Hematopoietic multipotent progenitor cell (in vitro differentiated cells): ENCODE data around the gene CREG1. TPM values are rescaled to one million over a fixed set of nuclear protein-coding genes. Genes with fewer than 3 reads are reported as not detected.
A peak's percentile ranks its signal among the peaks of the same experiment; 100 is the strongest.
"Not testable (repeated sequence)": the region's sequence is repeated elsewhere in the genome, so short reads cannot be mapped to it uniquely, and the experiment has no call there.

Experiments used
- DNase-seq, 3 donors: peaks; one replicate each; pipeline ENCODE4 v3.0.0-alpha.2; 2011 to 2015; ENCODE audit warnings: low read depth in 2 of 3, low spot score in 2 of 3
- total RNA-seq: library from RNA; depleted of rRNA; stranded (reverse); fragments of >200 nt; gene quantifications from one replicate; pipeline ENCODE4 v1.2.3, GENCODE V29; 2012

The CREG1 gene
- total RNA-seq, result 140 TPM

DNA sequence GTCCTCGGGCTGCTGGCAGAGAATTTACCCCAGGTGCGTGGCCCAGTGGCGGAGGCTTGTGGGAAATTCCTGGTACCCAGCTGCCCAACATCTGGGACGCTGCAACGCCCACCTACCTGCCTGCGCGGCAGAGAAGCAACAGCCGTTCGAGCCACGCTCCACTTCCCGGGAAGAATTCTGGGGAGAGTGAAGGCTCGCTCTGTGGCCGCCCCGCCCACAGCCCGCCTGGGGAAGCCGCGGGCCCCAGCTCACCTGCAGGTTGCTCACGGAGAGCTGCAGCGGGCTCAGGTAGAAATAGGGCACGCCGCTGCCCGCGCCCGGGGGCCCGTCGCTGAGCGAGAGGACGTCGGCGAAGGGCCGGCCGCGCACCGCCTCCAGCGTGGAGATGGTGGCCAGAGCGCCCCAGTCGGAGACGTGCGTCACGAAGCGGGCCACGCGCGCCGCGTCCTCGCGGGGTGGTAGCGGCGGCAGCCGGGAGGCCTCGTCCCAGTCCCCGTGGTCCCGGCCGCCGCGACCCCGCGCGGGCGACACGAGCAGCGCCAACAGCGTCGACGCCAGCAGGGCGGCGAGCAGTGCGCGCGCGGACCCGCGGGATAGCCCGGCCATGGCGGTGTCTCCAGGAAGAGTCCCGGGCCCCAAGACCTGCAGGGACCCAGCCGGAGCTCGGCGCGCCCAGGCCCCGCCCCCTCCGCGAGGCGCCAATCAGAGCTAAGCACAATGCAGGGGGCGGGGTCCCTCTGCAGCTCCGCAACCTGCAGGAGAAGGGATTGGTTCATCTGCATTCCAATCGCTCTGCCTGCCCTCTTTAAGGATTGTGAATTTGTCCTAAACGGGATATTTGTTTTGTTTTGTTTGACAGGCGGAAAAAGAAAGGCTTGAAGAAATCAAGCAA, at the start of gene CREG1:
TSS of gene CREG1 (minus strand) at position 627 of the 892 bp plus-strand sequence.
- DNase-seq, result peak; percentile 83 to 94 (median 94)

DNA sequence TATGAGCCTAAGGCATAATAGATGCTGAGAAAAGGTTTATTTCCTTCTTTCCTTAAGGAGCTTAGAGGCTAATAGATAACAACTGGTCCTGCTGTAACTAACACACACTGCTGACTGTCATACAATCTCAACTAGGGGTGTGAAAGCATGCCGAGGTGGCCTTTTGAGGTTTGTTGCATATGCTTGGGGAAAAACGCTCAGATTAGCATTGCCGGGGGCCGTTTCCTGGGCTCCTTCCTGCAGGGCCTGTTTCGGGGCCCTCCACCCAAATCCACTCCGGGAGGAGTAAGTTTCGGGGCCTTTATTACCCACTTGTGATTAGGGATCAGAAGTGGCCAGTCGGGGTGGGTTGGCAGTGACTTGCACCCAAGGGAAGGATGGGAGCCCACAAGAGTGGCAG, 49.3 kb upstream of the CREG1 start:
- DNase-seq, result no peak

DNA sequence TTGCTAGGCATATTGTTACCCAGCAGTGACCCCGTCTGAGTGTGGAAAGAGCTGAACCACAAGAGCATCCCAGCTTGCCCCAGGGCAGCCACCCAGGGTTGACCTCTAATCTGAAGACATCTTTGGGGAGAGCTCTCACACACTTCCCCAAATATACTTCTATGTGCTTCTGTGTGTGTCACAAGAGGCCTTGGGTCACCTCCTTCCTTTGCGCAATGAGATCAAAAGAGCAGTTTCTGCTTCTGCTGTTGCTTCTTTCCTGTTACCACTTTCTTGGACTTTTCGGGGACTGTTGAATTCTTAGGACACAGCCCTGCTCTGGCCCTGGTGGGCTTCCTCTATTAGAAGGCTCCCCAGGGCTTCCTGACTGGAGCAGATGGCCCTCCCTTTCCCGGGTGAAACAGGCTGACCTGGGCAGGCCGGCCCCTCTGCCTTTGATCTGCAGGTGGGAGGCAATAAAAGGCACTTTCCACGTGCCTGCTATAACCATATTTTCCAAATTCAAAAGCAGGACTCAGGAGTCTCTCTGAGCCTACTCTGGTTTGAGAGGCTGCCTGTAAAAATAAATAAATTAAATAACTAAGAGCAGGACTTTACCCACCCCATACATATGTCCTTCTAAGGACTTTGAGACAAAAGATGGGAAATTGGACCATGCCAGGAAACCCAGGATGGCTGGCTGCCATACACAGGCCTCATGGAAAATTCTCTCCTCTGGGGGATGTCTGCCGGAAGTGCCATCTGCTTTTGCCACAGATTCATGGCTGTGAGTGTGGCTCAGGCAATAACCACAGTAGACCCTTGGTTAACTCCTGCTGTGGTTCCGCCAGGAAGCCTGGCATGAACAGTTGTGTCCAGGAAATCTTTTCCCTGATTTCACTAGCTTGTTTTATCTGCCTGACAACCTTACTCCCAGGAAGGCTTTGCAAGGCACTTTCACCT, 48.2 kb upstream of the CREG1 start:
- peak in 2 of 3 donors; percentile 57 to 72 for DNase-seq

DNA sequence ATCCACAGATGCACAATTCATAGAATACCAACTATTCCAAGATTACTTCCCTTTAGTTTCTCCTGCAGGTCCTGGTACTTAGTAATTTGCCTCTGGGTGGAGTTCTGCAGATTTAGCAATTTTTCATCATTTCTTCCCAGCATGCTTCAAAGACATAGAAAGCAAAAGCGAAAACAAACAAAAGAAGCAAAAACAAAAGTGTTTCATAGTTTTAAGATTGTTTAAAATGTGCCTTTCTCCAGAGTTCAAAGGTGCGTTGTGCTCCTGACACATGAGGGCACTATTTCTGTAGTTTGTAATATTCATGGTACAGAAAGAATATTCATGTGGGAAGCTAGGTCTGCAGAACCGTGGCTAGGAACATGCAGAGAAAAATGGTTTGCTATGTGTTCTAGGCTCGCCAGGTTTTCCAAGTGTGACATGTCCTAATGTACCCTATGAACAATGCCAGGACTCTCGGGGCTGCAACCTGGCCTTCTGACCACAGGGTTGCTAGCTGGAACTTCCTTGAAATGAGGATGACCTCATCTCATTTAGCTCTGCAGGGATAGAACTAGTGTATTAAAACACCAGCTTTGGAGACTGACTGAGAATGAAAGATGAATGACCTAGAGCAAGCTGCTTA, 46.5 kb upstream of the CREG1 start:
- DNase-seq, result peak in 2 of 3 donors; percentile 50 to 82

- no peak for DNase-seq
Observed at GRCh38 chr1:167594822-167595221, 41.3 kb upstream of the CREG1 start.

DNA sequence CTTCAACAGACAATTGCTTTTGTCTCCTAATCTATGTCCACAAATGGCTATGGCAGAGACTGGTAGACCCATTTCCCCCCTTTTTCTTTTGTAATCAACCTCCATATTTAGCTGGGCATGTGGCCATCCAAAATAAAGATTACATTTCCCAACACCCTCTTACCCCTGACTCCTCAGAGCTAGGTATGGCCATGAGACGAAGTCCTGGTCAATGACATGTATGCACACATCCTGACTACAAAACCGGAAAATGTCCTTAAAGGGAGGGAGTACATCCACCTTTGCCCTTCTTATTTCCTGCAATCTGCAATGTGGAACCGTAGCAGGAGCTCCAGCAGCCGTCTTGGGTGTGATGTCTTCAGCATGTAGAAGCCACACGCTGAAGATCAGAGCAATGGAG, 40.3 kb upstream of the CREG1 start:
- DNase-seq, result no peak

GRCh38 chr1:167592475-167592874, 38.9 kb upstream of the CREG1 start:
- no peak for DNase-seq

- no peak for DNase-seq
Observed at GRCh38 chr1:167588361-167588760, 34.8 kb upstream of the CREG1 start.

GRCh38 chr1:167587872-167588271, 34.3 kb upstream of the CREG1 start:
- no peak for DNase-seq

DNA sequence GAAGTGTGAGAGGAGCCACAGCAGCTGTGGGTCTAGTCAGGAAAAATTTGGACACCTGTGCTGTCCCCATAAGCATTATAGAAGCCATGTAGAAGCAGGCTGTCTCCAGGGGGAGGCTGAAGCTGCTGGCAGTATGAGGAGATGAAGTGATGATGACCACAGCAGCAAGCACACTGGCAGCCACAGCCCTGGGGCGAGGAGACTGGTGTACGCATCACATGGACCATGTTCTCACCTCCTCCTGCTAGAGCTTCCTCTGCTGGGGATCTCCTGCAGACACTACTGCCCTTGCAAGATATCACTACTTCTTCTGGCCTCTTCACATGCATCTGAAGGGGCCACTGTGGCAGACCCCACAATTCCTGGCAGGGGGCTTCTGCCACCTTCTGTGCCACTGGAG, 33.8 kb upstream of the CREG1 start:
- no peak for DNase-seq

DNA sequence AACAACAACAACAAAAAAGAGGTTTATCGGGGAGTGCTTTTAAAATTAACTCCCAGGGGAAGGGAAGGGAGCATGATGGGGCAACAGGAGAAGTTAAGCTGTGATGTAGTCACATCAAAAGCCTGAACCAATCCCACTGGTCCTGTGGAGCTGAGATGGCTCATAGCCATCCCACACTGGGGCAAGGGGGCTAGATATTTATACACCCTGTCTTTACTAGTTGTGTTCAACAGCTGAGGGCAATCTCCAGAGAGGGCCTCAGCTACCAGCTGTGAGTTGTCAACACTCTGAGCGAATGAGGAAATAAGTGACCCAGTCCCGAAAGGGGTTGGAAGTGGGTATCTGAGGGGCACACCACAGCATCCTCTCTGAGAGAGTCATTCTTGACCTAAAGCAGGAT, 31.0 kb upstream of the CREG1 start:
- no peak for DNase-seq

DNA sequence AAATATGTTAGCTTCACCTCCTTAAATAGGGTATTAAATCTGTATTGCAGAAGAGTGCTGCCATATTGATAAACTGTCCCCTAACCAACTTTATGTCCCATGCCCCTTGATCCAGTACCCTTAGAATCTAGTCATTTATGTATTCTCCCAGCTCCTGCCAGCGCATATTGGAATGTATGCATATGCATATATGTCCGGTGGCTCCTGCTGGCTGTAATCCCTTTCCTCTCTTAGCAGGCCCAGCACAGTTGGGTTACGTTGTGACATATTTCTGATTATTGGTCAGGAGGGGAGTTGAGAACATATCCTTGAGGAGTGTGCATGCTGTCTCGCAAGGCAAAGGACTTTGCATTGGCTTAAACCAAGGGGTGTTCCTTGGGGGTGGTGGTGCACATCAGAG, 29.2 kb upstream of the CREG1 start:
- DNase-seq, result no peak

GRCh38 chr1:167582064-167582463, 28.5 kb upstream of the CREG1 start:
- DNase-seq, result no peak

GRCh38 chr1:167579986-167580385, 26.4 kb upstream of the CREG1 start:
- no peak for DNase-seq

GRCh38 chr1:167578939-167579521, 25.5 kb upstream of the CREG1 start:
- DNase-seq, result no peak

DNA sequence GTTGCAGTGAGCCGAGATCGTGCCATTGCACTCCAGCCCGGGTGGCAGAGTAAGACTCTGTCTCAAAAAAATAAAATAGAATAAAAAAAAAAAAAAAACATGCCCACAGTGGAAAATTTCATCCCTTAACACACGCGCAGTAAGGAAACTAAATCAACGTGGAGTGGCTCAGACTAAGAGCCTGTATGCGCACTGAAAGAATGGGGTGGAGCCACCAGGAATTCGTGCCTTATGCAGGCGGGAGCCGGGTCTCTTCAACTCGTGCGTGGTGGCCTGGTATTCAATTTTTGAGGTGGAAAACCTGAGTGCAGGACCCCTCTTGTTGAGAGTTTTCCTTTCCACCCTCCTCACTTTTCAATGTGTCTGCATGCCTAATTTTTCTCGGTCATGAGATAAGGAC, 22.1 kb upstream of the CREG1 start:
- no peak for DNase-seq

GRCh38 chr1:167573035-167573434, 19.5 kb upstream of the CREG1 start:
- no peak for DNase-seq

DNA sequence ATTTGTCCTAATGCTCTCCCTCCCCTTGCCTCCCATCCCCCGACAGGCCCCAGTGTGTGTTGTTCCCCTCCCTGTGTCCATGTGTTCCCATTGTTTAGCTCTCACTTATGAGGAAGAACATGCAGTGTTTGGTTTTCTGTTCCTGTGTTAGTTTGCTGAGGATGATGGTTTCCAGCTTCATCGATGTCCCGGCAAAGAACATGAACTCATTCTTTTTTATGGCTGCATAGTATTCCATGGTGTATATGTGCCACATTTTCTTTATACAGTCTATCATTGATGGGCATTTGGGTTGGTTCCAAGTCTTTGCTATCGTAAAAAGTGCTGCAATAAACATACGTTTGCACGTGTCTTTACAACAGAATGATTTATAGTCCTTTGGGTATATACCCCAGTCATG, 17.1 kb upstream of the CREG1 start:
- not testable (repeated sequence) for DNase-seq

- DNase-seq, result no peak
Observed at GRCh38 chr1:167567663-167568062, 14.1 kb upstream of the CREG1 start.

DNA sequence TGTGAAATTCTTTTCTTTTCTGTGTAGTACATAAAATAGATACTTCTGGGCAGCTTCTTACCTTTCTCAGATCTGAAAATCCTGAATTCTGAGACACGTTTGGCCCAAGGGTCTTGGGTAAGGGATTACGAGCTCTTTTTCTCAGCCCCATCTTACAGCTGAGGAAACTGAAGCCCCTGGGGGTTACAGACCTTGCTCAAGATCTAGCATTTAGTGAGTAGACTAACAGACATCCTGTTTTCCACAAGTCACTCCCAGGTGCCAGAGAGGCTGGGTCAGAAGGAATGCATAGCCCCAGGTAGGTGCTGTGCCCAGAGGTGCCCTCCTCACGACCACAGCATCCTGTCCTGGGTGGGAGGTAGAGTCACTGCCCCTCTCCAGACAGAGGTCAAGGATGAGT, 13.2 kb upstream of the CREG1 start:
- DNase-seq, result no peak

DNA sequence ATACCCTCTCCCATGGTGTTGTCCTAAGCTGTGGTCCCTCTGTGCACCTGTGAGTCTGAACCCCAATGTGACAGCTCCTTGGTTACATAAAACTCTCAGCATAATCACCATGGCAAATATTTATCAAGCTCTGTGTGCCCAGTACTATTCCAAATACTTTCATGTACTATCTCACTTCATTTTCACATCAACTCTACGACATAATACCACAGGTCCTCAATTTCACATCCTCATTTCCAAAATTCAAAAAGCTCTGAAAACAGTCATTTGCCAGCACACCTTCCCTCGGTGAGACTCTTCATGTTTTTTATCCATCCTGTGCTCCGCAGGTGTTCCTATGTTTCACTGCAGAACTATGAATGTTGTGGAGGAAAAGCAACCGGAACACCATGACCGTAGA, 12.4 kb upstream of the CREG1 start:
- DNase-seq, result no peak
